ENCODE data around the gene NHLH1.

NHLH1 gene

DNA sequence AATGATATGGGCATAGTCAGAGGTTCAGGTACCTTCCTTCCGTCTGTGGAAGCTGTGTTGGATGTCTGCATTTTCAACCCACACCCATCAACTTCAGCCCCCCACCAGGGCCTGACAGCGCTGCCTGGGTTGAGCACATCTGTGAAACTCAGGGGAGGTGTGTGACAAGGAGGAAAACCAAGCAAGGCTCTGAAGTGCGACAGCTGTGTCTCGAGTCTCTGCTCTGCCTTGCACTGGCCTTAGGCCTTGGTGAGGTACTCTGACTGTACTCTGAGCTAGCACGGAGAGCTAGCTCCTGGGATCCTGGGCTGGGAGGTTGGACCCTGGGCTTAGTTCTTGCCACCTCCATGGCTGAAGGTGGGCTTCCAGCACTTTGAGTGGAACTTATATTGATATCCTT, 42.6 kb downstream of the NHLH1 start:
- H3K27ac ChIP-seq (ENCODE audit: low read depth in 2 of 2, low read length in 2 of 2), result no peak overlapping the region
- no peak overlapping the region for H3K4me3 ChIP-seq (ENCODE audit: low read length in 2 of 2)
- H3K4me1 ChIP-seq (ENCODE audit: control insufficient read depth in 2 of 2, insufficient read depth in 2 of 2, low read length in 2 of 2), result peaks cover 5 to 9% of the 10 kb centered on the region in 2 donors
- H3K36me3 ChIP-seq (ENCODE audit: control insufficient read depth in 2 of 2, insufficient read depth in 2 of 2, low read length in 2 of 2), result no peaks in the 10 kb centered on the region
- H3K9ac ChIP-seq (ENCODE audit: low read depth in 1 of 2, low read length in 2 of 2), result no peak overlapping the region
- no peaks in the 10 kb centered on the region for H3K27me3 ChIP-seq (ENCODE audit: control insufficient read depth in 2 of 2, insufficient read depth in 2 of 2, low read length in 2 of 2)
- H3K9me3 ChIP-seq (ENCODE audit: control insufficient read depth in 2 of 2, low read length in 2 of 2), result no peaks in the 10 kb centered on the region

DNA sequence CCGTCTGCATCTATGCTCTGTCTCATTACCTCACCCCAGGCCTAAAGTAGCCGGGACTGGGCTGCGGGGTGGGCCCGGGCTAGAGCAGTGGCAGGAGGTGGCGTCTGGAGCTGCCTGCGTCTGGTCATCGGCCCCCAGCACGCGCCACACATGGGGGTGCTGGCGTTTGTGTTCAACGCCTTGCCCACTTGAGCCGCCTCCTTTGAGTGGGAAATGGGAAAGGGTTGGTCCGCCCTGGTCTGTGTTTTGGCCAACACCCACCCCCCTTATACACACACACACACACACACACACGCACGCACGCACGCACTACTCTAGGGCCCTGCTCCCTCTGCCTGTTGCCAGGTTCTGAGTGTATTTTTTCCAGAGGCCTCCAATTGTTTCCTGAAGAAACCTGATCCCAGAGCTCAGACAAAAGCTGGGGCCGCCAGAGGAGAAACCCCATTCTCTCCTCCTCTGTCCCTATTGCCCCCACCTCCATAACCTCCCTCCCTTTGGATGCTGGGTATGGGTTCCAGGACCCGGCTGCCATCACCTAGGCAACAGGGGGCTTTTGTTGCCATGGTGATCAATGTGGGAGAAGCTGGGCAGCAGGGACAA, 43.6 kb downstream of the NHLH1 start:
- Histone ChIP-seq H3K9me3 (ENCODE audit: control insufficient read depth in 2 of 2, low read length in 2 of 2) (no peaks in the 10 kb centered on the region), H3K27me3 (ENCODE audit: control insufficient read depth in 2 of 2, insufficient read depth in 2 of 2, low read length in 2 of 2) (no peaks in the 10 kb centered on the region), H3K27ac (ENCODE audit: low read depth in 2 of 2, low read length in 2 of 2) (no peak overlapping the region), H3K9ac (ENCODE audit: low read depth in 1 of 2, low read length in 2 of 2) (no peak overlapping the region), H3K36me3 (ENCODE audit: control insufficient read depth in 2 of 2, insufficient read depth in 2 of 2, low read length in 2 of 2) (no peaks in the 10 kb centered on the region), H3K4me1 (ENCODE audit: control insufficient read depth in 2 of 2, insufficient read depth in 2 of 2, low read length in 2 of 2) (peaks cover 5 to 8% of the 10 kb centered on the region in 2 donors), H3K4me3 (ENCODE audit: low read length in 2 of 2) (no peak overlapping the region)

DNA sequence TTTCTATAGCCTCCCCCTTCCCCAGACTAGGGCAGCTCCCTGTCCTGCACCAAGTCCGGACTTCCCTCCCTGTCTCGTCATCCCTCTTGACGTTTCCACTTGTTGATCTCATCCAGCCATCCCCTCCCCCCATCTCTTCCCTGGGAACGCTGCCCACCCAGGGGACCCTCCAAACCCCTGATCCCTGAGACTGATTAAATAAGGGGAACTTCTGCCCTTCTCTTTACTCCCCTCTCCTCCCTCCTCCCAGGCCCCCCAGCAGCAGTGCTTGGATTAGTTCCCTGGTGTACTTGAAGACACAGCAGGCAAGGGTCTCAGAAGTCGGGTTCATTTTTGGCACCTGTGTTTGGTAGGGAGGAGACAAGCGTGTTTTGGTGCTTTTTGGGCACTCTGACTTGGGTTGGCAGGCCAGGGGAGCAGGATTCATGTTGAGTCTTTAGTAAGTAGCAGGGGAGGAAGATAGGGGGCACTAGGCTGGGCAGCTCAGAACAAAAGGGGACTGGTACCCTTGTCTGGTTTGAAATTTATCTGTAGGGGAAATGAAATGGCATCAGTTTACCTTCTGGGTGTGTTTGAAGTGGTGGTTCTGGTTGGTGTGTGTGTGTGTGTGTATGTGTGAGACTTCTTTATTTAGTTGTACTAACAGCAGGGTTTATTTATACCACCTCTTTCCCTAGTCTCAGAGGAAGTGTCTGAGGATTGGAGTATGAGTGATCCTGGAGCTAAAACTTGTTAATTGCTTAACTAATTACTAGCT, 44.6 kb downstream of the NHLH1 start:
- Histone ChIP-seq H3K9me3 (ENCODE audit: control insufficient read depth in 2 of 2, low read length in 2 of 2) (no peaks in the 10 kb centered on the region), H3K27ac (ENCODE audit: low read depth in 2 of 2, low read length in 2 of 2) (no peak overlapping the region), H3K4me1 (ENCODE audit: control insufficient read depth in 2 of 2, insufficient read depth in 2 of 2, low read length in 2 of 2) (peaks cover 5 to 6% of the 10 kb centered on the region in 2 donors), H3K4me3 (ENCODE audit: low read length in 2 of 2) (no peak overlapping the region), H3K27me3 (ENCODE audit: control insufficient read depth in 2 of 2, insufficient read depth in 2 of 2, low read length in 2 of 2) (no peaks in the 10 kb centered on the region), H3K36me3 (ENCODE audit: control insufficient read depth in 2 of 2, insufficient read depth in 2 of 2, low read length in 2 of 2) (no peaks in the 10 kb centered on the region), H3K9ac (ENCODE audit: low read depth in 1 of 2, low read length in 2 of 2) (no peak overlapping the region)

DNA sequence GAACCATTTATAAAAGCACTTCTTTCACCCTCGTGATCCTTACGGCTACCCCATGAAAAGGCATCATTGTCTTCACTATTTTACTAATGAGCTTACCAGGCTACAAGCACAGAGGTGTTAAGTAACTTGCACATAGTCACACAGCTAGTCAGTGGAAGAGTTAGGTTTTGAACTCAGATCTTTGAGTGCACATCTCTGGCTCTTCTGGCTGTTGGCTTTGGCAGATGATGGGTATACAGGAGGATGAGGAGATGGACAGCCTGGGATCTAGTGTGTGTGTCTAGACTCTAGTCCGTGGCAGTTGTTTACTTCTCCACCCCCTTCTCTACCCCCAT, 45.1 kb downstream of the NHLH1 start:
- H3K9me3 ChIP-seq (ENCODE audit: control insufficient read depth in 2 of 2, low read length in 2 of 2), result no peaks in the 10 kb centered on the region
- H3K4me3 ChIP-seq (ENCODE audit: low read length in 2 of 2), result no peak overlapping the region
- H3K9ac ChIP-seq (ENCODE audit: low read depth in 1 of 2, low read length in 2 of 2), result no peak overlapping the region
- H3K27me3 ChIP-seq (ENCODE audit: control insufficient read depth in 2 of 2, insufficient read depth in 2 of 2, low read length in 2 of 2), result no peaks in the 10 kb centered on the region
- H3K27ac ChIP-seq (ENCODE audit: low read depth in 2 of 2, low read length in 2 of 2), result no peak overlapping the region
- H3K4me1 ChIP-seq (ENCODE audit: control insufficient read depth in 2 of 2, insufficient read depth in 2 of 2, low read length in 2 of 2), result peaks cover 5 to 6% of the 10 kb centered on the region in 2 donors
- no peaks in the 10 kb centered on the region for H3K36me3 ChIP-seq (ENCODE audit: control insufficient read depth in 2 of 2, insufficient read depth in 2 of 2, low read length in 2 of 2)

DNA sequence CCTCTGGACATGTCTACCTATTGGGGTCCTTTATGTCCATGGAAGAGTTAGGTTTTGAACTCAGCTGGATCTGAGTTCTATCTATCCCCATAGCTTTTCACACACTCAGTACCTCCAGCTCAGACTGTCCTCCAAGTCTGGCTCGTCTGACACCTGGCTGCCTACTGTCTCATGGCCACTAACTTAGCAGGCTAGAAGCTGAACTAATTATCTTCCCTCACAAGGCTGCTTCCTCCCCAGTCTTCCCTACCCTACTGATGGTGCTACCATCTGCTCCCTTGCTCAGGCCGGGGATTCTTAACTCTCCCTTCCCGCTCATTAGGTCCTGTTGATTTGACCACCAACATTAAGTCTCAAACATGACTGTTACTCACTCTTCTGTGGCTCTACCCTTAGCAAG, 46.8 kb downstream of the NHLH1 start:
- Histone ChIP-seq H3K27ac (ENCODE audit: low read depth in 2 of 2, low read length in 2 of 2) (no peak overlapping the region), H3K36me3 (ENCODE audit: control insufficient read depth in 2 of 2, insufficient read depth in 2 of 2, low read length in 2 of 2) (no peaks in the 10 kb centered on the region), H3K4me1 (ENCODE audit: control insufficient read depth in 2 of 2, insufficient read depth in 2 of 2, low read length in 2 of 2) (peaks cover 0 to 2% of the 10 kb centered on the region in 2 donors), H3K27me3 (ENCODE audit: control insufficient read depth in 2 of 2, insufficient read depth in 2 of 2, low read length in 2 of 2) (no peaks in the 10 kb centered on the region), H3K9ac (ENCODE audit: low read depth in 1 of 2, low read length in 2 of 2) (no peak overlapping the region), H3K9me3 (ENCODE audit: control insufficient read depth in 2 of 2, low read length in 2 of 2) (no peaks in the 10 kb centered on the region), H3K4me3 (ENCODE audit: low read length in 2 of 2) (no peak overlapping the region)

DNA sequence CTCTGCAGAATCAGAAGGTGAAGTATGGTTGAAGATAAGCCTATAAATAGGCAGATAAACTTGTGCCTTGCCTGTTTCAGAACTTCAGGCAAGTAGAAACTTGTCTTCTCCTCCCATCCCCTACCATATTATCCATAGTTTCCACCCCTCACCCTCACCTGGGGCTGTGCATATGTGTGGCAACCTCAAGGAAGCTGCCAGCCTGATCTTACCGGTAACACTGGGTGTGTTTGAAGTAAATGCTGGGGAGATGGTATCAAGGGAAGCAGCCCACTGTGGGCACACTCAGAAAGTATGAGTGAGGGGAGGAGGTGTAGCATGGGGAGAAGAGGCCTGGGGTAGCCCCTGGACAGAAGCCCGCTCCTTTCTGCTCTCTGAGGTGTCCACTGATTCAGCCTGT, 48.0 kb downstream of the NHLH1 start:
- no peaks in the 10 kb centered on the region for H3K9me3 ChIP-seq (ENCODE audit: control insufficient read depth in 2 of 2, low read length in 2 of 2)
- H3K4me1 ChIP-seq (ENCODE audit: control insufficient read depth in 2 of 2, insufficient read depth in 2 of 2, low read length in 2 of 2), result peaks cover 0 to 2% of the 10 kb centered on the region in 2 donors
- no peak overlapping the region for H3K4me3 ChIP-seq (ENCODE audit: low read length in 2 of 2)
- no peaks in the 10 kb centered on the region for H3K36me3 ChIP-seq (ENCODE audit: control insufficient read depth in 2 of 2, insufficient read depth in 2 of 2, low read length in 2 of 2)
- H3K27me3 ChIP-seq (ENCODE audit: control insufficient read depth in 2 of 2, insufficient read depth in 2 of 2, low read length in 2 of 2), result no peaks in the 10 kb centered on the region
- H3K27ac ChIP-seq (ENCODE audit: low read depth in 2 of 2, low read length in 2 of 2), result no peak overlapping the region
- no peak overlapping the region for H3K9ac ChIP-seq (ENCODE audit: low read depth in 1 of 2, low read length in 2 of 2)

DNA sequence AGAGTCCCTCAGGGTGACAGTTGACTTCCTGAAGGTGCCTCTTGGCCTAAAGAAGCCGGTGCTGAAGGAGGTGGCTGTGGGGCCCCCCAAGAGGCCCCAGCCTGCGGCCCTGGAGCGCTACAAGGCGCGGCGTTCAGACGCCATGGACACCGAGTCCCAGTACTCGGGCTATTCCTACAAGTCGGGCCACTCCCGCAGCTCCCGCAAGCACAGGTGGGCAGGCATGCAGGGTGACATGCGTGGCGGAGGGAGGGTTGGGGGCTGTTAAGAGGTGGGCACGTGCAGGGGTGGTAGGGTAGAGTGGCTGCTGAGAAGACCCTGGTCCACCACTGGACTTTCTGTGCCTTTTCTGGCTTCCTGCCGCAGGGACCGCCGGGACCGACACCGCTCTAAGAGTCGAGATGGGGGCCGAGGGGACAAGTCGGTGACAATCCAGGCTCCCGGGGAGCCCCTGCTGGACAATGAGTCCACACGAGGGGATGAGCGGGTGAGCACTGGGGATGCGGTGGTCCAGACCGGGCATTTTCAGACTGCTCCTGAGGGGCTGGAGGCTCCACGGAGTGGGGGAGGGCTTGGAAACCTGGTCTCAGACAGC, 48.9 kb downstream of the NHLH1 start:
- H3K4me1 ChIP-seq (ENCODE audit: control insufficient read depth in 2 of 2, insufficient read depth in 2 of 2, low read length in 2 of 2), result peaks cover 0 to 2% of the 10 kb centered on the region in 2 donors
- no peak overlapping the region for H3K27ac ChIP-seq (ENCODE audit: low read depth in 2 of 2, low read length in 2 of 2)
- H3K36me3 ChIP-seq (ENCODE audit: control insufficient read depth in 2 of 2, insufficient read depth in 2 of 2, low read length in 2 of 2), result peaks cover 0 to 4% of the 10 kb centered on the region in 2 donors
- H3K27me3 ChIP-seq (ENCODE audit: control insufficient read depth in 2 of 2, insufficient read depth in 2 of 2, low read length in 2 of 2), result no peaks in the 10 kb centered on the region
- no peaks in the 10 kb centered on the region for H3K9me3 ChIP-seq (ENCODE audit: control insufficient read depth in 2 of 2, low read length in 2 of 2)
- H3K9ac ChIP-seq (ENCODE audit: low read depth in 1 of 2, low read length in 2 of 2), result no peak overlapping the region
- no peak overlapping the region for H3K4me3 ChIP-seq (ENCODE audit: low read length in 2 of 2)

DNA sequence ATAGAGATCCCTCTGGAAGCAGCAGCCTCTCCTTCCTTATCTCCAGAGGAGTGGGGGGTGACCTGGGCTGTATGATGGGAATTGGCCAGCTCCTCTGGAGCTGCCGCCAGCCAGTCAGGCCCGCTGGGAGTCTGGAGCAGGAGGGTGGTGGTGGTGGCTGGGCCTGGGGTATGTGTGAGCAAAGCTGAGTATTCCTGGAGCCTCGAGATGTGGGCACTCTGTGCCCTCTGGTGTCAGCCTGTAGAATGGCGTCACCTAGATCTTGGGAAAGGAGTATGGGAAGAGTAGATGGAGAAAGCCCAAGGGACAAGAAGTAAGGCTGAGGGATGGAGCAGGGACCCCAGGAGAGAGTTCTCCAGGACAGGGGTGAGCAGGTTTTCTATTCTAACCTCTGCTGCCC, 49.5 kb downstream of the NHLH1 start:
- H3K27me3 ChIP-seq (ENCODE audit: control insufficient read depth in 2 of 2, insufficient read depth in 2 of 2, low read length in 2 of 2), result no peaks in the 10 kb centered on the region
- H3K4me1 ChIP-seq (ENCODE audit: control insufficient read depth in 2 of 2, insufficient read depth in 2 of 2, low read length in 2 of 2), result peaks cover 0 to 2% of the 10 kb centered on the region in 2 donors
- H3K4me3 ChIP-seq (ENCODE audit: low read length in 2 of 2), result no peak overlapping the region
- H3K9me3 ChIP-seq (ENCODE audit: control insufficient read depth in 2 of 2, low read length in 2 of 2), result no peaks in the 10 kb centered on the region
- no peak overlapping the region for H3K9ac ChIP-seq (ENCODE audit: low read depth in 1 of 2, low read length in 2 of 2)
- peaks cover 0 to 4% of the 10 kb centered on the region in 2 donors for H3K36me3 ChIP-seq (ENCODE audit: control insufficient read depth in 2 of 2, insufficient read depth in 2 of 2, low read length in 2 of 2)
- no peak overlapping the region for H3K27ac ChIP-seq (ENCODE audit: low read depth in 2 of 2, low read length in 2 of 2)

DNA sequence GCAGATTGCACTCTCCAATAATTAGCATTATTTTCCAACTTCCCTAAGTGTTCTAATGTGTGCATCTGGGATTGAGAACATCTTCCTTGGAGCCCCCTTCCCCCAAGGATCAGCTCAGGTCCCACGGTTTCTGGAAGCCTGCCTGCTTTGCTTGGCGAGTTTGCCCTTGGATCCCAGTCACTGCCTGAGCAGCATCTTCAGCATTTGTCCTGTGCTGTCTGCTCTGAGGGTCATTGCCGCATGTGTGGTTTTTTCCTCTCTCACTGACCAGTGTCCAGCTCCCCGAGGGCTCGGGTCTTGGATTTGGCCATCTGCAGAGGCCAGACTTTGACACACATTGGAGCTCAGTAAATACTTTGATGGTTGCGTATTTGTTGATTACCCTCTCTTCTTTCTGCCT, 51.6 kb downstream of the NHLH1 start:
- peaks cover 0 to 4% of the 10 kb centered on the region in 2 donors for H3K36me3 ChIP-seq (ENCODE audit: control insufficient read depth in 2 of 2, insufficient read depth in 2 of 2, low read length in 2 of 2)
- H3K4me3 ChIP-seq (ENCODE audit: low read length in 2 of 2), result no peak overlapping the region

DNA sequence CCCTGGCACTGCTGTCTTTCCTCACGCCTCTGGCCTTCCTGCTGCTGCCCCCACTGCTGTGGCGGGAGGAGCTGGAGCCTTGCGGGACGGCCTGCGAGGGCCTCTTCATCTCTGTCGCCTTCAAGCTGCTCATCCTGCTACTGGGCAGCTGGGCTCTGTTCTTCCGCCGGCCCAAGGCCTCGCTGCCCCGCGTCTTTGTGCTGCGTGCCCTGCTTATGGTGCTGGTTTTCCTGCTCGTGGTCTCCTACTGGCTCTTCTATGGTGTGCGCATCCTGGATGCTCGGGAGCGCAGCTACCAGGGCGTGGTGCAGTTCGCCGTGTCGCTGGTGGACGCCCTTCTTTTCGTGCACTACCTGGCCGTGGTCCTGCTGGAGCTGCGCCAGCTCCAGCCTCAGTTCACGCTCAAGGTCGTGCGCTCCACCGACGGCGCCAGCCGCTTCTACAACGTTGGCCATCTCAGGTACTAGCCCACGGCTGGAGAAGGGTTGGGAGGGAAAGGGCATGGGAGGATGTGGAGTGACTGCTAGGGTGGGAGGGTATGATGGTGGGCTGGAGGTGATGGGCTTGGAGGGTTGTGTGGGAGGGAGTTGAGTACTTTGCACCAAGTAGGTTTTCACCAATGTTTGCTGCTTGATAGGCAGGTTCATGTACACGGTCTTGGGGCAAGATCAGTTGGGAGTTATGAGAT, 52.4 kb downstream of the NHLH1 start:
- Histone ChIP-seq H3K9ac (ENCODE audit: low read depth in 1 of 2, low read length in 2 of 2) (no peak overlapping the region), H3K27ac (ENCODE audit: low read depth in 2 of 2, low read length in 2 of 2) (no peak overlapping the region), H3K9me3 (ENCODE audit: control insufficient read depth in 2 of 2, low read length in 2 of 2) (no peaks in the 10 kb centered on the region), H3K4me3 (ENCODE audit: low read length in 2 of 2) (no peak overlapping the region), H3K36me3 (ENCODE audit: control insufficient read depth in 2 of 2, insufficient read depth in 2 of 2, low read length in 2 of 2) (peaks cover 2 to 5% of the 10 kb centered on the region in 2 donors), H3K4me1 (ENCODE audit: control insufficient read depth in 2 of 2, insufficient read depth in 2 of 2, low read length in 2 of 2) (no peaks in the 10 kb centered on the region), H3K27me3 (ENCODE audit: control insufficient read depth in 2 of 2, insufficient read depth in 2 of 2, low read length in 2 of 2) (no peaks in the 10 kb centered on the region)

More for the DNA sequence above, 51.6 kb downstream of the NHLH1 start:
- H3K9ac ChIP-seq (ENCODE audit: low read depth in 1 of 2, low read length in 2 of 2), result no peak overlapping the region
- H3K27me3 ChIP-seq (ENCODE audit: control insufficient read depth in 2 of 2, insufficient read depth in 2 of 2, low read length in 2 of 2), result no peaks in the 10 kb centered on the region
- no peak overlapping the region for H3K27ac ChIP-seq (ENCODE audit: low read depth in 2 of 2, low read length in 2 of 2)
- H3K9me3 ChIP-seq (ENCODE audit: control insufficient read depth in 2 of 2, low read length in 2 of 2), result no peaks in the 10 kb centered on the region
- H3K4me1 ChIP-seq (ENCODE audit: control insufficient read depth in 2 of 2, insufficient read depth in 2 of 2, low read length in 2 of 2), result no peaks in the 10 kb centered on the region

Measured in mucosa of rectum (tissue), 2 donors.